Measurements from ENCODE around the gene SLC33A1. TPM values are rescaled to one million over a fixed set of nuclear protein-coding genes. Genes with fewer than 3 reads are reported as not detected.
"Not testable (repeated sequence)": the region's sequence is repeated elsewhere in the genome, so short reads cannot be mapped to it uniquely, and the experiment has no call there.

The SLC33A1 gene
- total RNA-seq, 1 donor from 2014 or later = 27.4 TPM

DNA sequence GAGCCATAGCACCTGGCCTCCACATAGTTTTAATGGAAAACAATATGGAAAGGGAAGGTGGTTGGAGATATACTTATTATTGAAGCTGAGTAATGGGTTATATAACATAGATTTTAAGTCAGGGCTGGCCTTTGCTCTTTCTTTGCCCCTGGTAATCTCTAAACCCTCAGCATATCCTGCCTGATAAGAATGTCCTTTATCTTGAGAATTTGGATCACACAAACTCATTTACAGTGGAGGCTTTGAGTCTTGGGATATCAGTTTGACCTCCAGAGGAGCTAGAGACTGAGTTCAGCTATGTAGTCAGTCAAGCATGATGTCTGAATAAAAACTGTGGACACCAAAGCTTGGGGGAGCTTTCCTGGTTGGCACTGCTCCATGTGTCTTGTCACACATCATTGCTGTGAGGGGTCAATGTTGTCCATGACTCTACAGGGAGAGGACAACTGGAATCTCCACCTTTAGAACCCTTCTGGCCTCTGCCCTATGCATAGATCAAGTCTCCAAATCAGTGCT lies 39.1 kb downstream of the SLC33A1 start:
- Histone ChIP-seq H3K4me2 (no peak overlapping the region), H3K9me3 (ENCODE audit: low read depth) (no peaks in the 10 kb centered on the region), H2AFZ (replicated peaks) (no peak overlapping the region), H3K27ac (no peak overlapping the region), H3K27me3 (no peaks in the 10 kb centered on the region), H3K79me2 (ENCODE audit: low read depth) (no peaks in the 10 kb centered on the region), H3K36me3 (no peaks in the 10 kb centered on the region), H4K20me1 (ENCODE audit: low read depth) (no peaks in the 10 kb centered on the region), H3K9ac (no peak overlapping the region), H3K4me1 (no peaks in the 10 kb centered on the region), H3K4me3 (no peak overlapping the region), H3F3A (ENCODE audit: low read depth) (no peaks in the 10 kb centered on the region)
- no peak overlapping the region for H3K27ac Mint-ChIP-seq
- no peaks in the 10 kb centered on the region for H3K27me3 Mint-ChIP-seq (ENCODE audit: insufficient read depth, low read depth)
- no peaks in the 10 kb centered on the region for H3K36me3 Mint-ChIP-seq
- no peak overlapping the region for H3K4me3 Mint-ChIP-seq
- peaks cover 5% of the 10 kb centered on the region for H3K9me3 Mint-ChIP-seq
- DNase-seq (ENCODE audit: low spot score) = no peak
- TF ChIP-seq EZH2 (IDR thresholded peaks at IDR 0.05) (no peak), EZH2phosphoT487 (IDR thresholded peaks at IDR 0.05) (no peak)
- TF ChIP-seq, protein P1, sequence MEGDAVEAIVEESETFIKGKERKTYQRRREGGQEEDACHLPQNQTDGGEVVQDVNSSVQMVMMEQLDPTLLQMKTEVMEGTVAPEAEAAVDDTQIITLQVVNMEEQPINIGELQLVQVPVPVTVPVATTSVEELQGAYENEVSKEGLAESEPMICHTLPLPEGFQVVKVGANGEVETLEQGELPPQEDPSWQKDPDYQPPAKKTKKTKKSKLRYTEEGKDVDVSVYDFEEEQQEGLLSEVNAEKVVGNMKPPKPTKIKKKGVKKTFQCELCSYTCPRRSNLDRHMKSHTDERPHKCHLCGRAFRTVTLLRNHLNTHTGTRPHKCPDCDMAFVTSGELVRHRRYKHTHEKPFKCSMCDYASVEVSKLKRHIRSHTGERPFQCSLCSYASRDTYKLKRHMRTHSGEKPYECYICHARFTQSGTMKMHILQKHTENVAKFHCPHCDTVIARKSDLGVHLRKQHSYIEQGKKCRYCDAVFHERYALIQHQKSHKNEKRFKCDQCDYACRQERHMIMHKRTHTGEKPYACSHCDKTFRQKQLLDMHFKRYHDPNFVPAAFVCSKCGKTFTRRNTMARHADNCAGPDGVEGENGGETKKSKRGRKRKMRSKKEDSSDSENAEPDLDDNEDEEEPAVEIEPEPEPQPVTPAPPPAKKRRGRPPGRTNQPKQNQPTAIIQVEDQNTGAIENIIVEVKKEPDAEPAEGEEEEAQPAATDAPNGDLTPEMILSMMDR (IDR thresholded peaks at IDR 0.05) = no peak
- H3K4me1 Mint-ChIP-seq = no peaks in the 10 kb centered on the region

DNA sequence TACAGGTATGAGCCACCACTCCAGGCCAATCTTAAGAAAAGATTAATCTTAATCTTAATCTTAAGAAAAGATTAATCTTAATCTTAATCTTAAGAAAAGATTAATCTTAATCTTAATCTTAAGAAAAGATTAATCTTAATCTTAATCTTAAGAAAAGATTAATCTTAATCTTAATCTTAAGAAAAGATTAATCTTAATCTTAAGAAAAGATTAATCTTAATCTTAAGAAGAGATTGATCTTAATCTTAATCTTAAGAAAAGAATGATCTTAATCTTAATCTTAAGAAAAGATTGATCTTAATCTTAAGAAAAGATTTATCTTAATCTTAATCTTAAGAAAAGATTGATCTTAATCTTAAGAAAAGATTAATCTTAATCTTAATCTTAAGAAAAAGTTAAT lies 41.0 kb downstream of the SLC33A1 start:
- not testable (repeated sequence) for H4K20me1 ChIP-seq (ENCODE audit: low read depth); DNase-seq (ENCODE audit: low spot score); H3K27me3 Mint-ChIP-seq (ENCODE audit: insufficient read depth, low read depth); H3K9me3 Mint-ChIP-seq; H3K4me3 ChIP-seq; H3K27me3 ChIP-seq; H3K9ac ChIP-seq; H3K36me3 Mint-ChIP-seq; H2AFZ ChIP-seq (replicated peaks); H3K4me1 ChIP-seq; H3K27ac Mint-ChIP-seq; H3K4me1 Mint-ChIP-seq; H3K27ac ChIP-seq; H3K4me3 Mint-ChIP-seq; H3K9me3 ChIP-seq (ENCODE audit: low read depth); H3K79me2 ChIP-seq (ENCODE audit: low read depth); H3F3A ChIP-seq (ENCODE audit: low read depth); H3K4me2 ChIP-seq; H3K36me3 ChIP-seq

DNA sequence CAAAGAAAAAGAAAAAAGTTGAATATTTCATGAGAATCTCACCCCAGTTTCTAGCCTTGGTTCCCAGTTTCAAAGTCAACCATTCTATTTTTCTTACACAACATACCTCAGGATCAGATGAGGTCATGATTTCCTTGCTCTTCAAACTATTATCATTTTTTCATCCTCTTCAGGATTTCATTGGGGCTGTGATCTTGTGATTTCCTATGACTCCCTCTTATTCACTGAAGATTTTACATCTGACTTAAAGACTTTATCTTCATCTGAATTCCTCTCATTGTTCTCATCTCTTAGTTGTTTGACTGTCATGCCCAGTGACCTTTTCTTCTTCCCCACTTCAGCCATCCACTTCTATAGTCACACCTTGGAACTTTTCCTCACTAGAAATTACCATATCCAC lies 45.0 kb downstream of the SLC33A1 start:
- no peaks in the 10 kb centered on the region for H3K36me3 ChIP-seq
- no peak overlapping the region for H3K9ac ChIP-seq
- H3K27ac ChIP-seq = no peak overlapping the region
- no peaks in the 10 kb centered on the region for H3K79me2 ChIP-seq (ENCODE audit: low read depth)
- Mint-ChIP-seq H3K9me3 (peaks cover 2% of the 10 kb centered on the region), H3K4me3 (no peak overlapping the region), H3K27ac (no peak overlapping the region), H3K4me1 (peaks cover 2% of the 10 kb centered on the region), H3K27me3 (ENCODE audit: insufficient read depth, low read depth) (peaks cover 2% of the 10 kb centered on the region), H3K36me3 (peaks cover 6% of the 10 kb centered on the region)
- no peaks in the 10 kb centered on the region for H3K9me3 ChIP-seq (ENCODE audit: low read depth)
- no peak for DNase-seq (ENCODE audit: low spot score)
- no peak for TF ChIP-seq EZH2phosphoT487 (IDR thresholded peaks at IDR 0.05)
- no peak for TF ChIP-seq EZH2 (IDR thresholded peaks at IDR 0.05)
- no peak overlapping the region for H3K4me3 ChIP-seq
- no peak overlapping the region for H2AFZ ChIP-seq (replicated peaks)
- H3K4me1 ChIP-seq = no peaks in the 10 kb centered on the region
- H3K27me3 ChIP-seq = no peaks in the 10 kb centered on the region
- H3K4me2 ChIP-seq = no peak overlapping the region
- no peaks in the 10 kb centered on the region for H4K20me1 ChIP-seq (ENCODE audit: low read depth)
- H3F3A ChIP-seq (ENCODE audit: low read depth) = no peaks in the 10 kb centered on the region

DNA sequence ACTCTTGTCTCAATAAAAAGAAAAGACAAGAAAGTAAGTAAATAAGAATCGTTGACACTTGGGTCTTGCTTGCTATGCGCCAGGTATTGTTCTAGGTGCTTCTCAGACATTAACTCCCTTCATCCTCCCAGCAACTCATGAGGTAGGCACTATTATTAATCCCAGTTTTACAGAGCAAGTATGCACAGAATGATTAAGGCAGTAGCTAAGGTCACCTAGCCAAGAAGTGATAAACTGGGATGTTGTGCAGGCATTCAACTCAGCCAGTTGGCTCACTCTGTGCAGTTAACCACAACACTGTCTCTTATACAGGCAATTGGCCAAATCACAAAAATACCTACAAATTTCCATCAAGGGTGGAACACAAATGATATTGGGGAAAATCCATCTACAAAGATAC lies 46.4 kb downstream of the SLC33A1 start:
- Histone ChIP-seq H3K4me1 (no peaks in the 10 kb centered on the region), H3F3A (ENCODE audit: low read depth) (no peaks in the 10 kb centered on the region), H3K27ac (no peak overlapping the region), H3K9me3 (ENCODE audit: low read depth) (no peaks in the 10 kb centered on the region), H2AFZ (replicated peaks) (no peak overlapping the region), H3K79me2 (ENCODE audit: low read depth) (no peaks in the 10 kb centered on the region), H4K20me1 (ENCODE audit: low read depth) (no peaks in the 10 kb centered on the region), H3K36me3 (no peaks in the 10 kb centered on the region), H3K9ac (no peak overlapping the region), H3K4me2 (no peak overlapping the region), H3K27me3 (no peaks in the 10 kb centered on the region), H3K4me3 (no peak overlapping the region)
- Mint-ChIP-seq H3K27me3 (ENCODE audit: insufficient read depth, low read depth) (peaks cover 2% of the 10 kb centered on the region), H3K27ac (no peak overlapping the region), H3K36me3 (peaks cover 12% of the 10 kb centered on the region), H3K4me3 (no peak overlapping the region), H3K9me3 (no peaks in the 10 kb centered on the region), H3K4me1 (peaks cover 2% of the 10 kb centered on the region)
- no peak for DNase-seq (ENCODE audit: low spot score)
- TF ChIP-seq, protein P1 (IDR thresholded peaks at IDR 0.05) = no peak
- TF ChIP-seq EZH2phosphoT487 (IDR thresholded peaks at IDR 0.05) = no peak
- no peak for TF ChIP-seq EZH2 (IDR thresholded peaks at IDR 0.05)
